Uterus (tissue), 4 donors: Measurements from ENCODE around the gene CILP2. TPM values are rescaled to one million over a fixed set of nuclear protein-coding genes. Genes with fewer than 3 reads are reported as not detected.

Experiments
- DNase-seq, 2 donors: peaks; one replicate each; pipeline ENCODE4 v3.0.0-alpha.2; 2019 to 2020
- H3K27ac ChIP-seq, 2 donors: fragments of 200-600 bp; sonication (generic); 1 replicate in 1 of 2; 2 replicates in 1 of 2; pipeline ENCODE4 v1.5.1; 2016 to 2018
- H3K27me3 ChIP-seq, 2 donors: fragments of 200-600 bp; sonication (generic); one replicate each; pipeline ENCODE4 v1.5.1; 2018 to 2019; ENCODE audit warnings: control low read depth in 1 of 2
- H3K36me3 ChIP-seq, 2 donors: fragments of 200-600 bp; sonication (generic); one replicate each; pipeline ENCODE4 v1.5.1; 2019; ENCODE audit warnings: control low read depth in 1 of 2
- H3K4me1 ChIP-seq, 2 donors: fragments of 200-600 bp; sonication (generic); one replicate each; pipeline ENCODE4 v1.5.1; 2018 to 2019; ENCODE audit warnings: control low read depth in 1 of 2
- H3K4me3 ChIP-seq, 2 donors: fragments of 200-600 bp; sonication (generic); 1 replicate in 1 of 2; 2 replicates in 1 of 2; pipeline ENCODE4 v1.5.1; 2018 to 2019; ENCODE audit warnings: mild to moderate bottlenecking in 1 of 2
- H3K9me3 ChIP-seq, 2 donors: fragments of 200-600 bp; sonication (generic); one replicate each; pipeline ENCODE4 v1.5.1; 2019; ENCODE audit warnings: control low read depth in 1 of 2
- CTCF ChIP-seq, 4 experiments: fragments of 200-600 bp in 2 of 4; fragments of 450-650 bp in 2 of 4; sonication (generic) in 2 of 4; IDR thresholded peaks; one replicate each; pipeline ENCODE4 v1.5.1; 2016 to 2019; ENCODE audit warnings: antibody characterized with exemption in 4 of 4, mild to moderate bottlenecking in 2 of 4, moderate library complexity in 1 of 4
- POLR2A ChIP-seq, 2 donors: fragments of 450-650 bp; IDR thresholded peaks; one replicate each; pipeline ENCODE4 v1.6.1; 2016; ENCODE audit warnings: antibody characterized with exemption in 2 of 2, mild to moderate bottlenecking in 1 of 2, moderate library complexity in 1 of 2
- intact Hi-C: fragments of 100-400 bp; cut with DNase I; formaldehyde crosslinking; loops from one replicate; pipeline ENCODE4 v1.15.1; 2023; ENCODE audit warnings: low total_unique reads
- total RNA-seq, 4 donors: library from RNA; depleted of rRNA in 3 of 4; stranded (reverse); fragments of >200 nt in 3 of 4; gene quantifications; one replicate each; pipeline versions ENCODE4 v1.1.0 to v1.2.4, GENCODE V29; 2014 to 2023
- donor health status: DM: yes; HTN: yes; CAD: no.

The CILP2 gene
- total RNA-seq, 4 donors from 2014 or later: 0.15 to 1.2 TPM; not detected in 2

GRCh38 chr19:19506592-19506991 lies 31.5 kb upstream of the CILP2 start:
- H3K4me1 ChIP-seq: no peaks in the 10 kb centered on the region
- H3K27ac ChIP-seq: no peak overlapping the region
- TF ChIP-seq POLR2A (IDR thresholded peaks at IDR 0.05) (no peak), CTCF (IDR thresholded peaks at IDR 0.05) (no peak)
- no peak for DNase-seq
- H3K36me3 ChIP-seq: no peaks in the 10 kb centered on the region
- H3K9me3 ChIP-seq: no peaks in the 10 kb centered on the region
- H3K27me3 ChIP-seq: no peaks in the 10 kb centered on the region
- no peak overlapping the region for H3K4me3 ChIP-seq
- intact Hi-C loops: no loop called here

GRCh38 chr19:19507354-19507753 lies 30.7 kb upstream of the CILP2 start:
- Histone ChIP-seq H3K27me3 (no peaks in the 10 kb centered on the region), H3K4me1 (no peaks in the 10 kb centered on the region), H3K9me3 (no peaks in the 10 kb centered on the region), H3K27ac (no peak overlapping the region), H3K36me3 (no peaks in the 10 kb centered on the region), H3K4me3 (no peak overlapping the region)
- intact Hi-C loops: no loop called here
- no peak for DNase-seq
- TF ChIP-seq POLR2A (IDR thresholded peaks at IDR 0.05) (no peak), CTCF (IDR thresholded peaks at IDR 0.05) (no peak)

GRCh38 chr19:19508217-19508616 lies 29.8 kb upstream of the CILP2 start:
- intact Hi-C loops: no loop called here
- no peak for TF ChIP-seq POLR2A (IDR thresholded peaks at IDR 0.05)
- no peak for TF ChIP-seq CTCF (IDR thresholded peaks at IDR 0.05)
- H3K36me3 ChIP-seq: no peaks in the 10 kb centered on the region
- no peak overlapping the region for H3K27ac ChIP-seq
- DNase-seq: no peak
- no peak overlapping the region for H3K4me3 ChIP-seq
- no peaks in the 10 kb centered on the region for H3K9me3 ChIP-seq
- H3K4me1 ChIP-seq: no peaks in the 10 kb centered on the region
- no peaks in the 10 kb centered on the region for H3K27me3 ChIP-seq

GRCh38 chr19:19510432-19510831 lies 27.6 kb upstream of the CILP2 start:
- Histone ChIP-seq H3K36me3 (no peaks in the 10 kb centered on the region), H3K27ac (no peak overlapping the region), H3K9me3 (no peaks in the 10 kb centered on the region), H3K27me3 (no peaks in the 10 kb centered on the region), H3K4me3 (no peak overlapping the region), H3K4me1 (peaks cover 0 to 3% of the 10 kb centered on the region in 2 donors)
- TF ChIP-seq CTCF (IDR thresholded peaks at IDR 0.05): no peak
- no peak for TF ChIP-seq POLR2A (IDR thresholded peaks at IDR 0.05)
- intact Hi-C loops: no loop called here
- DNase-seq: no peak

GRCh38 chr19:19513682-19514081 lies 24.4 kb upstream of the CILP2 start:
- DNase-seq: no peak
- intact Hi-C loops: no loop called here
- H3K4me3 ChIP-seq: no peak overlapping the region
- no peaks in the 10 kb centered on the region for H3K27me3 ChIP-seq
- no peaks in the 10 kb centered on the region for H3K9me3 ChIP-seq
- no peaks in the 10 kb centered on the region for H3K36me3 ChIP-seq
- H3K4me1 ChIP-seq: peaks cover 0 to 6% of the 10 kb centered on the region in 2 donors
- no peak overlapping the region for H3K27ac ChIP-seq
- TF ChIP-seq POLR2A (IDR thresholded peaks at IDR 0.05): no peak
- TF ChIP-seq CTCF (IDR thresholded peaks at IDR 0.05): no peak
